ENCODE measurements around the gene LRMDA.

GRCh38 chr10:75807456-75807855, 376.0 kb downstream of the LRMDA start:
- no peak for TF ChIP-seq POLR2A (IDR thresholded peaks at IDR 0.05)
- no peak for TF ChIP-seq CTCF (IDR thresholded peaks at IDR 0.05)
